ENCODE data around the gene CYP26C1. TPM values are rescaled to one million over a fixed set of nuclear protein-coding genes. Genes with fewer than 3 reads are reported as not detected.

CYP26C1 gene
- total and polyA plus RNA-seq, 2 of the 13 experiments (the other 11 are each of a cell fraction or from before 2014, with no cell fraction given) = 0.02 TPM; not detected in 1

DNA sequence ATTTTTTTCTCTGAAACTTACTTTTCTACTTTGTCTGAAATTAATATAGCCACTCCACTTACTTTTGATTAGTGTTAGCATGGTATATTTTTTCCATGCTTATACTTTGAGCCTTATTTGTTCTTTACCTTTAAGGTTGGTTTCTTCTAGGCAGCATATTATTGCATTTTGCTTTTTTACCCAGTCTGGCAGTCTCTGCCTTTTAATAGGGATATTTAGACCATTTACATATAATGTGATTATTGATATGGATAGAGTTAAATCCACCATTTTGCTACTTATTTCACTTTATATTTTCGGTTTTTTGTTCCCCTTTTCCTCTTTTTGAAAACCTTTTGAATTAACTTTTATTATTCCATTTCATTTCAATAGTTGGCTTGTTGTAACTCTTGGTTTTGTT, 43.4 kb downstream of the CYP26C1 start:
- no peaks in the 10 kb centered on the region for H3K79me2 ChIP-seq (ENCODE audit: insufficient read depth, low read length)
- H4K20me1 ChIP-seq (ENCODE audit: insufficient read depth, low read length) = no peaks in the 10 kb centered on the region
- no peaks in the 10 kb centered on the region for H3K36me3 ChIP-seq (replicated peaks in 1 of 2; ENCODE audit: control insufficient read depth in 1 of 2, insufficient read depth in 2 of 2, low read length in 2 of 2)
- no peaks in the 10 kb centered on the region for H3K9me3 ChIP-seq (ENCODE audit: low read length)
- TF ChIP-seq ATF1 (CRISPR knock-in tag; IDR thresholded peaks at IDR 0.05) (no peak), TEF (CRISPR knock-in tag; IDR thresholded peaks at IDR 0.05) (no peak), HOXD1 (CRISPR knock-in tag; IDR thresholded peaks at IDR 0.05) (no peak), SETDB1 (CRISPR knock-in tag; IDR thresholded peaks at IDR 0.05; ENCODE audit: borderline replicate concordance) (no peak), ZNF776 (CRISPR knock-in tag; IDR thresholded peaks at IDR 0.05) (no peak), NR2F1 (CRISPR knock-in tag; IDR thresholded peaks at IDR 0.05) (no peak), EP300 (IDR thresholded peaks at IDR 0.05; ENCODE audit: low read depth in 2 of 2, low read length in 2 of 2) (no peak), EP300 (CRISPR knock-in tag; IDR thresholded peaks at IDR 0.05; ENCODE audit: borderline replicate concordance) (no peak), ZNF660 (CRISPR knock-in tag; IDR thresholded peaks at IDR 0.05; ENCODE audit: borderline replicate concordance, low read depth) (no peak), POLR2AphosphoS2 (IDR thresholded peaks at IDR 0.05; ENCODE audit: low read depth, low read length) (no peak), RXRB (CRISPR knock-in tag; IDR thresholded peaks at IDR 0.05; ENCODE audit: borderline replicate concordance) (no peak), ZNF33B (CRISPR knock-in tag; IDR thresholded peaks at IDR 0.05) (no peak), TBL1XR1 (IDR thresholded peaks at IDR 0.05; ENCODE audit: borderline replicate concordance, low read length, partially characterized antibody) (no peak), ZNF749 (CRISPR knock-in tag; IDR thresholded peaks at IDR 0.05; ENCODE audit: borderline replicate concordance) (no peak), E2F5 (CRISPR knock-in tag; conservative IDR thresholded peaks at IDR 0.05) (no peak), DR1 (CRISPR knock-in tag; IDR thresholded peaks at IDR 0.05) (no peak), NR2C2 (CRISPR knock-in tag; IDR thresholded peaks at IDR 0.05; ENCODE audit: borderline replicate concordance) (no peak), NPAS2 (CRISPR knock-in tag; IDR thresholded peaks at IDR 0.05; ENCODE audit: borderline replicate concordance) (no peak), PHF20 (CRISPR knock-in tag; IDR thresholded peaks at IDR 0.05) (no peak)
- TF ChIP-seq, protein P1, sequence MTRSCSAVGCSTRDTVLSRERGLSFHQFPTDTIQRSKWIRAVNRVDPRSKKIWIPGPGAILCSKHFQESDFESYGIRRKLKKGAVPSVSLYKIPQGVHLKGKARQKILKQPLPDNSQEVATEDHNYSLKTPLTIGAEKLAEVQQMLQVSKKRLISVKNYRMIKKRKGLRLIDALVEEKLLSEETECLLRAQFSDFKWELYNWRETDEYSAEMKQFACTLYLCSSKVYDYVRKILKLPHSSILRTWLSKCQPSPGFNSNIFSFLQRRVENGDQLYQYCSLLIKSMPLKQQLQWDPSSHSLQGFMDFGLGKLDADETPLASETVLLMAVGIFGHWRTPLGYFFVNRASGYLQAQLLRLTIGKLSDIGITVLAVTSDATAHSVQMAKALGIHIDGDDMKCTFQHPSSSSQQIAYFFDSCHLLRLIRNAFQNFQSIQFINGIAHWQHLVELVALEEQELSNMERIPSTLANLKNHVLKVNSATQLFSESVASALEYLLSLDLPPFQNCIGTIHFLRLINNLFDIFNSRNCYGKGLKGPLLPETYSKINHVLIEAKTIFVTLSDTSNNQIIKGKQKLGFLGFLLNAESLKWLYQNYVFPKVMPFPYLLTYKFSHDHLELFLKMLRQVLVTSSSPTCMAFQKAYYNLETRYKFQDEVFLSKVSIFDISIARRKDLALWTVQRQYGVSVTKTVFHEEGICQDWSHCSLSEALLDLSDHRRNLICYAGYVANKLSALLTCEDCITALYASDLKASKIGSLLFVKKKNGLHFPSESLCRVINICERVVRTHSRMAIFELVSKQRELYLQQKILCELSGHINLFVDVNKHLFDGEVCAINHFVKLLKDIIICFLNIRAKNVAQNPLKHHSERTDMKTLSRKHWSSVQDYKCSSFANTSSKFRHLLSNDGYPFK (CRISPR knock-in tag; IDR thresholded peaks at IDR 0.05; ENCODE audit: borderline replicate concordance) = no peak
- FAIRE-seq = no peak
- no peak overlapping the region for H3K27ac ChIP-seq (ENCODE audit: extremely low read length, insufficient read depth, low read length)
- CTCF ChIA-PET (ENCODE audit: low intra/inter-chr PET ratio, low total read pairs) = no interaction called here
- DNase-seq (ENCODE audit: low spot score) = no peak
- in situ Hi-C loops (cut with HindIII; ENCODE audit: extremely low pct_ligation_motif_present, low pct_unique_long_range_greater_than_20kb) = no loop called here
- intact Hi-C loops (cut with micrococcal nuclease; ENCODE audit: unreplicated experiment) = no loop called here
- POLR2A ChIA-PET = no interaction called here
- ATAC-seq = no peak
- H3K27me3 ChIP-seq (ENCODE audit: control insufficient read depth in 1 of 2, insufficient read depth in 2 of 2, low read length in 2 of 2) = no peaks in the 10 kb centered on the region; a peak in 1 of 5 replicates
- BruUV-seq (replicated peaks) = no TSS peak
- no peak overlapping the region for H3K4me3 ChIP-seq (replicated peaks in 1 of 3; ENCODE audit: insufficient read depth in 1 of 3, low read depth in 2 of 3, low read length in 3 of 3)
- H3K4me2 ChIP-seq (ENCODE audit: low read depth, low read length) = no peak overlapping the region
- WGBS (ENCODE audit: low lambda C conversion rate) = 10% methylated on average over 1 of the region's 1 CpG
- H3K9ac ChIP-seq (ENCODE audit: insufficient read depth, low read depth, low read length) = no peak overlapping the region
- peaks cover 27% of the 10 kb centered on the region for H3K4me1 ChIP-seq (ENCODE audit: insufficient read depth, low read length)
- no peak overlapping the region for H2AFZ ChIP-seq (ENCODE audit: low read length)
